ENCODE data around the gene ANGPTL4.

- TF ChIP-seq CTCF (IDR thresholded peaks at IDR 0.05) (no peak), EP300 (IDR thresholded peaks at IDR 0.05) (no peak), POLR2AphosphoS5 (IDR thresholded peaks at IDR 0.05) (no peak)
These were observed 43.3 kb upstream of the ANGPTL4 start for GRCh38 chr19:8320564-8321066.

Measured in gastroesophageal sphincter (tissue), 3 donors.